CMK (cell line): ENCODE measurements around the gene REPIN1.

ENCODE experiments used
- DNase-seq: peaks from one replicate; pipeline ENCODE4 v3.0.0-alpha.2; 2010; ENCODE audit warnings: low read depth

The REPIN1 gene

GRCh38 chr7:150368096-150368883 lies at the start of gene REPIN1:
Gene REPIN1, plus strand, starts transcription at chr7:150368822. Its CDS starts 890 bp downstream, at chr7:150369712.
- DNase-seq: peak; percentile 75

GRCh38 chr7:150321788-150322113 lies 46.9 kb upstream of the REPIN1 start:
- no peak for DNase-seq

GRCh38 chr7:150322114-150322832 lies 46.3 kb upstream of the REPIN1 start:
- DNase-seq: no peak

GRCh38 chr7:150322833-150323681 lies 45.6 kb upstream of the REPIN1 start, which contains the start of the genes ACTR3C and LRRC61:
Gene ACTR3C, minus strand, starts transcription at chr7:150323545. Its CDS starts 28,249 bp downstream, at chr7:150295296.
Gene LRRC61, plus strand, starts transcription at chr7:150323355. Its CDS starts 13,507 bp downstream, at chr7:150336862.
- peak; percentile 39 for DNase-seq

- DNase-seq: no peak
Measured at GRCh38 chr7:150323682-150324372, 44.8 kb upstream of the REPIN1 start.

- no peak for DNase-seq
Measured at GRCh38 chr7:150324373-150324961, 44.2 kb upstream of the REPIN1 start.

GRCh38 chr7:150325110-150325611 lies 43.5 kb upstream of the REPIN1 start:
- DNase-seq: no peak

GRCh38 chr7:150325901-150326300 lies 42.7 kb upstream of the REPIN1 start:
- DNase-seq: no peak

- no peak for DNase-seq
Measured at GRCh38 chr7:150326657-150327268, 41.9 kb upstream of the REPIN1 start.

GRCh38 chr7:150327308-150327707 lies 41.3 kb upstream of the REPIN1 start:
- DNase-seq: no peak

- no peak for DNase-seq
Measured at GRCh38 chr7:150329331-150330120, 39.1 kb upstream of the REPIN1 start.

GRCh38 chr7:150330211-150330885 lies 38.3 kb upstream of the REPIN1 start:
- DNase-seq: no peak

- no peak for DNase-seq
Measured at GRCh38 chr7:150332852-150333635, 35.6 kb upstream of the REPIN1 start.

- DNase-seq: no peak
Measured at GRCh38 chr7:150333659-150334058, 35.0 kb upstream of the REPIN1 start.

- DNase-seq: no peak
Measured at GRCh38 chr7:150334108-150334507, 34.5 kb upstream of the REPIN1 start.

GRCh38 chr7:150335108-150335773 lies 33.4 kb upstream of the REPIN1 start:
- DNase-seq: no peak

GRCh38 chr7:150335774-150336112 lies 32.9 kb upstream of the REPIN1 start:
- DNase-seq: no peak

GRCh38 chr7:150336746-150337145 lies 31.9 kb upstream of the REPIN1 start:
- no peak for DNase-seq
